Right lobe of liver (tissue), 6 donors: ENCODE measurements around the gene SPOP. TPM values are rescaled to one million over a fixed set of nuclear protein-coding genes. Genes with fewer than 3 reads are reported as not detected.

ENCODE experiments used
- ATAC-seq, 4 donors: fragments of 200-7000 bp; cut with Tn5 transposase; one replicate each; pipeline ENCODE4 v1.9.1; 2020; ENCODE audit warnings: mild to moderate bottlenecking in 4 of 4, moderate library complexity in 4 of 4
- DNase-seq, 3 donors: peaks; one replicate each; pipeline ENCODE4 v3.0.0-alpha.2; 2020
- H3K27ac ChIP-seq, 3 donors: fragments of 200-600 bp; one replicate each; pipeline ENCODE4 v1.8.0; 2022
- H3K27me3 ChIP-seq, 2 donors: fragments of 200-600 bp; one replicate each; pipeline ENCODE4 v1.8.0; 2022
- H3K36me3 ChIP-seq, 4 donors: fragments of 200-600 bp; sonication (generic) in 1 of 4; one replicate each; pipeline versions ENCODE4 v1.5.1 to v1.8.0; 2017 to 2022; ENCODE audit warnings: control low read depth in 1 of 4
- H3K4me1 ChIP-seq, 4 donors: fragments of 200-600 bp; sonication (generic) in 1 of 4; one replicate each; pipeline versions ENCODE4 v1.5.1 to v1.8.0; 2017 to 2022; ENCODE audit warnings: control low read depth in 1 of 4
- H3K4me3 ChIP-seq, 3 donors: fragments of 200-600 bp; one replicate each; pipeline ENCODE4 v1.8.0; 2022
- H3K9me3 ChIP-seq, 4 donors: fragments of 200-600 bp; sonication (generic) in 1 of 4; one replicate each; pipeline versions ENCODE4 v1.5.1 to v1.8.0; 2017 to 2022; ENCODE audit warnings: control low read depth in 1 of 4
- CTCF ChIP-seq, 4 donors: fragments of 200-600 bp in 3 of 4; fragments of 450-650 bp in 1 of 4; IDR thresholded peaks; one replicate each; pipeline versions ENCODE4 v1.5.1 to v1.8.0; 2016 to 2022; ENCODE audit warnings: antibody characterized with exemption in 4 of 4, mild to moderate bottlenecking in 2 of 4
- POLR2A ChIP-seq: fragments of 450-650 bp; IDR thresholded peaks from one replicate; pipeline ENCODE4 v1.6.1; 2017; ENCODE audit warnings: antibody characterized with exemption, mild to moderate bottlenecking
- WGBS: methylation state at CpG from one replicate; pipeline ENCODE4 v1.1.6; 2018; ENCODE audit warnings: low coverage, low lambda C conversion rate; ENCODE audit not compliant: insufficient coverage; ENCODE audit errors: missing lambda C conversion rate; 5-methylcytosine and 5-hydroxymethylcytosine counted together
- intact Hi-C, 2 donors: fragments of 100-400 bp; cut with DNase I; formaldehyde crosslinking; loops; one replicate each; pipeline versions ENCODE4 v1.11.2 to v1.14.1; 2022
- total RNA-seq, 6 experiments: library from RNA; depleted of rRNA in 2 of 6; stranded (reverse); fragments of >200 nt in 2 of 6; fragmentation: NEBNext Ultra II Directional in 3 of 6; extraction: Animal tissue kit (Norgen Biotek cat#: 25700) in 3 of 6; gene quantifications; one replicate each; pipeline versions ENCODE4 v1.1.0 to v1.2.4, GENCODE V29; 2016 to 2023
- donor health status: DM: no; HTN: yes; CAD: no.
- donor health status: DM: no; HTN: no; CAD: no.
- donor health status: DM: no; HTN: no; CAD: no.
- donor health status: DM: no; HTN: yes; CAD: no.
- donor health status: DM: no; HTN: yes; CAD: no.

Gene SPOP
- total RNA-seq, 6 experiments from 2014 or later: 26.9 to 41.0 (median 34.1) TPM

- intact Hi-C loops: no loop called here
- H3K9me3 ChIP-seq: no peaks in the 10 kb centered on the region
- ATAC-seq (no peak), DNase-seq (no peak)
- no peak overlapping the region for H3K4me3 ChIP-seq
- H3K4me1 ChIP-seq: no peaks in the 10 kb centered on the region
- H3K27ac ChIP-seq: no peak overlapping the region
- H3K27me3 ChIP-seq: no peaks in the 10 kb centered on the region
- no peak for TF ChIP-seq POLR2A
- no peak for TF ChIP-seq CTCF (IDR thresholded peaks at IDR 0.05)
- WGBS: 93% methylated on average over 3 of the region's 4 CpGs
- H3K36me3 ChIP-seq: peaks cover 0 to 40% (median 0%) of the 10 kb centered on the region in 4 donors
Measured at GRCh38 chr17:49595980-49596379, 81.9 kb downstream of the SPOP start.

GRCh38 chr17:49595328-49595727, 82.6 kb downstream of the SPOP start:
- peaks cover 0 to 34% (median 0%) of the 10 kb centered on the region in 4 donors for H3K36me3 ChIP-seq
- 98% methylated on average over 4 of the region's 4 CpGs for WGBS
- no peak for DNase-seq

GRCh38 chr17:49592263-49592662, 85.6 kb downstream of the SPOP start:
- no peak for ATAC-seq
- peaks cover 0 to 10% (median 0%) of the 10 kb centered on the region in 4 donors for H3K36me3 ChIP-seq
- 97% methylated on average over 3 of the region's 3 CpGs for WGBS

More at GRCh38 chr17:49595328-49595727, 82.6 kb downstream of the SPOP start:
- intact Hi-C loops: no loop called here
- H3K27ac ChIP-seq: no peak overlapping the region
- H3K4me3 ChIP-seq: no peak overlapping the region
- ATAC-seq: no peak
- no peaks in the 10 kb centered on the region for H3K9me3 ChIP-seq
- no peaks in the 10 kb centered on the region for H3K27me3 ChIP-seq
- no peaks in the 10 kb centered on the region for H3K4me1 ChIP-seq
- TF ChIP-seq POLR2A: no peak
- no peak for TF ChIP-seq CTCF (IDR thresholded peaks at IDR 0.05)

DNA sequence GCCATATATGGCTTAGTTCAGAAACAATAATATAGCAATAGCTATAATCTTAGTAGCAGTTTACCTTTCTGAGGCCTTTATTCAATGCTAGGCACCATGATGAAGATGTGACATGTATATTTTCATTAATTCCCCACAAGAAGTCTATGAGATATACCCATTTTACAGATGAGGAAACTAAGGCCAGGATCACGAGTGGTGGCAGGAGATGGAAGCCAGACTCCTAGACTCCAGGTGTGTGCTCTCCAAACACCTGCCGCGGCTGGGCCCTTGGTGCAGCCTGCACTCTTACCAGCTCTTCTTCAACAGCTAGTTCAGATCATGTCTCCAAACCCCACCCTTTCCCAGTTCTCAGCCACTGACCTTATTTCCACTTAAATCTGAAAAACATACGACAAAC, 87.0 kb downstream of the SPOP start:
- H3K36me3 ChIP-seq: no peaks in the 10 kb centered on the region
- H3K27me3 ChIP-seq: no peaks in the 10 kb centered on the region
- no peak overlapping the region for H3K27ac ChIP-seq
- 89% methylated on average over 3 of the region's 4 CpGs for WGBS
- TF ChIP-seq POLR2A: no peak
- TF ChIP-seq CTCF (IDR thresholded peaks at IDR 0.05): no peak
- DNase-seq: no peak
- ATAC-seq: no peak
- no peaks in the 10 kb centered on the region for H3K4me1 ChIP-seq
- intact Hi-C loops: no loop called here
- no peak overlapping the region for H3K4me3 ChIP-seq
- H3K9me3 ChIP-seq: no peaks in the 10 kb centered on the region

More at GRCh38 chr17:49592263-49592662, 85.6 kb downstream of the SPOP start:
- intact Hi-C loops: no loop called here
- no peak for DNase-seq
- no peak overlapping the region for H3K4me3 ChIP-seq
- H3K27ac ChIP-seq: no peak overlapping the region
- H3K9me3 ChIP-seq: no peaks in the 10 kb centered on the region
- TF ChIP-seq CTCF (IDR thresholded peaks at IDR 0.05) (no peak), POLR2A (no peak)
- no peaks in the 10 kb centered on the region for H3K4me1 ChIP-seq
- no peaks in the 10 kb centered on the region for H3K27me3 ChIP-seq

DNA sequence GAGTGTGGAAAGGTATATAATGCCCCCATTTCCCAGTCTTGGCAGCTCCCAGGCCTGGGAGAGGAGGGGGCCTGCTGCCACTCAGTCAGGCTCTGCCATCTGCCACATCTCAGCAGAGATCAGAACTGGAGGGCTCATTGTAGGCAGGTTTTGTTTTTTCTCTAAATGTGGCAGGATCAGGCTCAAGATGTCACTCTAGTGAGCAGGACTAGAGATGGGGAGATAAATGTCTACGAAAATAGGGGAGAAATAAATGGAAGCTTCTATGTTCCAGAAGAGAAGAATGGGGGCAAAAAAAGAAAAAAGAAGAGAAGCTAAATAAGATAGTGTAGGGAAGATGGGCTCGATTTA, 88.3 kb downstream of the SPOP start:
- H3K4me1 ChIP-seq: no peaks in the 10 kb centered on the region
- intact Hi-C loops: no loop called here
- H3K36me3 ChIP-seq: no peaks in the 10 kb centered on the region
- H3K27ac ChIP-seq: no peak overlapping the region
- ATAC-seq: no peak
- DNase-seq: no peak
- TF ChIP-seq CTCF (IDR thresholded peaks at IDR 0.05) (no peak), POLR2A (no peak)
- no peak overlapping the region for H3K4me3 ChIP-seq
- H3K27me3 ChIP-seq: no peaks in the 10 kb centered on the region
- 94% methylated on average over 2 of the region's 2 CpGs for WGBS
- no peaks in the 10 kb centered on the region for H3K9me3 ChIP-seq
